Subcutaneous adipose tissue (tissue), 4 donors: ENCODE results near the gene AIFM1. TPM values are rescaled to one million over a fixed set of nuclear protein-coding genes. Genes with fewer than 3 reads are reported as not detected.

Source experiments
- total RNA-seq, 4 donors: library from RNA; depleted of rRNA; stranded (reverse); fragments of >200 nt; gene quantifications; one replicate each; pipeline ENCODE4 v1.1.0, GENCODE V29; 2016
- TF ChIP-seq, protein P1 (sequence below): fragments of 450-650 bp; IDR thresholded peaks from one replicate; pipeline ENCODE4 v1.5.1; 2016; ENCODE audit warnings: low read depth, mild to moderate bottlenecking, control low read depth, antibody characterized with exemption, moderate library complexity

Gene AIFM1
- total RNA-seq, 4 donors from 2014 or later = 19.8 to 26.4 (median 22.4) TPM

DNA sequence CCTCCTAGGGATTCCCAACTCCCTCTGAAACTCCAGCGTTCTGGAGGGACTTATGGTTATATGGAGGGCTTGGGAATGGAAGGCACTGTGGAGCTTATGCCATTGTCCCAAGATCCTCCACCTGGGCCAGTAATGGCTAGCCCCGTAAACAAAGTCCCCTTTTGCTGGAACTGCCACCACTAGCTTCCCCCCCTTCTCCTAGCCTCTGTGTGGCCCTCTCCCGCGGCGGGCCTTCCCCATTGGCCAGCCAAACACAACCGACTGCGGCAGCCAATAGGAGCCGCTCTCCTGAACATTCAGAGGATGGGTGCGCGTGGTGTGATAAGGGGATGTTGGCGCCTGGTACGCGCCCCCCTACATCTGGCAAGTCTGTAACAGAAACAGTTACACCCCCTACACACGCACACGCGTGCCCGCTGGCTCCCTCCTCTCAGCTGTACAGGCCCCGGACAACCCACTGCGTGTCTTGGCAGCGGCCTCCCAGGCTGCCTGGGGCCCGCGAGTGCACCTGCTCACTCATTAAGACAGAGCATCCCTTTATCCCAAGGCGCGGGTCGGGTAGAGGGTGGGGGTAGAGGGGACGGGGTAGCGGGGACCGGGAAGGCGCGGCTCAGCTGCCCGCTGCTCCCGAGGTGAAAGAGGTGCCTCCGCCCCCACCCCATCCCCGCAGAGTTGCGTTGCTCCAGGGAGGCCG is 5.3 kb upstream of the AIFM1 start:
- TF ChIP-seq, protein P1, sequence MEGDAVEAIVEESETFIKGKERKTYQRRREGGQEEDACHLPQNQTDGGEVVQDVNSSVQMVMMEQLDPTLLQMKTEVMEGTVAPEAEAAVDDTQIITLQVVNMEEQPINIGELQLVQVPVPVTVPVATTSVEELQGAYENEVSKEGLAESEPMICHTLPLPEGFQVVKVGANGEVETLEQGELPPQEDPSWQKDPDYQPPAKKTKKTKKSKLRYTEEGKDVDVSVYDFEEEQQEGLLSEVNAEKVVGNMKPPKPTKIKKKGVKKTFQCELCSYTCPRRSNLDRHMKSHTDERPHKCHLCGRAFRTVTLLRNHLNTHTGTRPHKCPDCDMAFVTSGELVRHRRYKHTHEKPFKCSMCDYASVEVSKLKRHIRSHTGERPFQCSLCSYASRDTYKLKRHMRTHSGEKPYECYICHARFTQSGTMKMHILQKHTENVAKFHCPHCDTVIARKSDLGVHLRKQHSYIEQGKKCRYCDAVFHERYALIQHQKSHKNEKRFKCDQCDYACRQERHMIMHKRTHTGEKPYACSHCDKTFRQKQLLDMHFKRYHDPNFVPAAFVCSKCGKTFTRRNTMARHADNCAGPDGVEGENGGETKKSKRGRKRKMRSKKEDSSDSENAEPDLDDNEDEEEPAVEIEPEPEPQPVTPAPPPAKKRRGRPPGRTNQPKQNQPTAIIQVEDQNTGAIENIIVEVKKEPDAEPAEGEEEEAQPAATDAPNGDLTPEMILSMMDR = no peak

GRCh38 chrX:130167040-130167439 is 1.4 kb upstream of the AIFM1 start:
- TF ChIP-seq, protein P1 = no peak

GRCh38 chrX:130166503-130166777 is 799 bp upstream of the AIFM1 start:
- TF ChIP-seq, protein P1 = no peak

- TF ChIP-seq, protein P1 = no peak
These were observed 399 bp downstream of the AIFM1 start for GRCh38 chrX:130165181-130165702.

GRCh38 chrX:130163398-130163797 is 2.2 kb downstream of the AIFM1 start:
- TF ChIP-seq, protein P1 = no peak

DNA sequence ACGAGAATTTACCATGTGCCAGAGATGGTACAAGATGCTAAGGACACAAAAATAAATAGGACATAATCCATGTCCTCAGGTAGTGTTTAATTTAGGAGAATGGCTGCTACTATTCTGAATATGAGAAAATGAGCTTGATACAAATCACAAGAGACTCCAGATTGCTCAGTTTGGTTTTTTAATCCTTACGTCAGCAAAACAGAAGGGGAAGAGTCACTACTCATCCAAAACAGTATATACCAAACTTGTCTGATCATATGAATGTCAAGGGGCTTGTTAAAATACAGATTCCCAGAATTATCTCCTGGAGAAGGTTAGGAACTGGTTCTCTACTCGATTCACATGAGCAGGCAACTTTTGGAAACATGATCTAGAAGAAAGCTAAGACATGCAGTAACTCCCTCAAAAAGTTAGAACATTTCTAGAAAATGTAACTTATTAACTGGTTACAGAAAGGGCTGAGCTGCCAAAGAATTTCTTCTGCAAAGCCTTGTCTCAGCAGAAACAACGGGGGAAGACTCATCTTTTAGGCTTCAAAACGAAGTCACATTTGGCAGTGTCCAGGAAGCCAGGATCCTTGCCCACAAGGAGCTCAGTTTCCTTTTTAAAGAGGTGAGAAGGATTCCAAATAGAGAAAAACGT is 3.4 kb downstream of the AIFM1 start:
- TF ChIP-seq, protein P1 = no peak

- TF ChIP-seq, protein P1 = no peak
These were observed 5.9 kb downstream of the AIFM1 start for GRCh38 chrX:130159776-130160175.
